GM19395 (cell line): ENCODE results near the gene IRF2BP2.

Source experiments
- ATAC-seq: cut with Tn5 transposase; IDR thresholded peaks from one replicate; pipeline ENCODE4 v1.9.1; 2021; ENCODE audit warnings: mild to moderate bottlenecking, moderate library complexity; ENCODE audit not compliant: unreplicated experiment

The IRF2BP2 gene

DNA sequence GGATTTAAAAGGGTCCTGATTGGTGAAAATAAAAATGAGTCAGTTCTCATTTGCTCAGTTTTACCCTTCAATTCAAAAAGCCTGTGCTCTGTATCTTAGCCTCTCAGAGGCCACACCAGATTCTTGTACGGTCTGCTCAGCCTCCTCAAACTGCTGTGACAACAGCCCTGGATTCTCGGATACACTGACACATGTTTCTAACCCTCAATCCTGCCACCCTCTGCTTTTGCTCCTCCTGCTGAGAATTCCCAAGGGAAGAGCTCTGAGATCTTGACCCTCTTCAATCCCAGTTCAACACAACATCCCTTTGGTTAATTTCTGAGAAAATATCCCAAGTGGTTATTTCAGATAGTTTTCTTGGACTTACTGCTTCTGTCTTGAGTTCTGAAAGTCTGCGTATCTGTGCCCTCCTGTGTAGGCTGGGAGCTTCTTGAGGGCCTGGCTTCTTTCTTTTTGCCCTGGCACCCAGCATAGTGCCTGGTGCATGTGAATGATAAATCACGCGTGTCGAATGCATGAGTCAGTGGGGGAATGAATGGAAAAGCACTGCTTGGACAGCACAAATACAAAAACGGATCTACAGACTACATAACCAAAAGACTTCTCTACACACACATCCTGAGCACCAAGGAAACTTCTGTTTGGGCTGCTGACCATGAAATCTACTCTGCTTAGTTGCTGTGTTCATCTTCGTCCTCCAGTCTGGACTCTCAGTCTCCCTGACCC lies 24.5 kb downstream of the IRF2BP2 start:
- ATAC-seq = no peak

DNA sequence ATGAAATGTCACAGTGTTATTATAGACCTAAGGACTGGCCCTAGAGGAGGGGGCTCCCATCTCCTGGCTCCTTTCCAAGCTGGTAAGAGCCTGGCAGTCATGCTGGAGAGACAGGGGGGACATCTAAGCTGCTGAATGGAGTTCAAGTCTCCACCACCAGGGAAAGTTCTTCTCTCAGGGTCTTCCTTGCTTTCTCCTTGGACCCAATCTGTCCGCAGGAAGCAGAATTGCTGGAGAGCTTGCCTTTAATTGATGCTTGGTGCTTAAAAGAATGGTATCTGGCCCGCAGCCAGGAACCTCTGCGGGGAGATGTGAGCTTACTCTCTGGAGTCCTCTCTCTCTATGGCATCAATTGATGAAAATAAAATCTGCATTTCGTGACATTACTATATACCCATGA lies 25.1 kb downstream of the IRF2BP2 start:
- ATAC-seq = no peak

DNA sequence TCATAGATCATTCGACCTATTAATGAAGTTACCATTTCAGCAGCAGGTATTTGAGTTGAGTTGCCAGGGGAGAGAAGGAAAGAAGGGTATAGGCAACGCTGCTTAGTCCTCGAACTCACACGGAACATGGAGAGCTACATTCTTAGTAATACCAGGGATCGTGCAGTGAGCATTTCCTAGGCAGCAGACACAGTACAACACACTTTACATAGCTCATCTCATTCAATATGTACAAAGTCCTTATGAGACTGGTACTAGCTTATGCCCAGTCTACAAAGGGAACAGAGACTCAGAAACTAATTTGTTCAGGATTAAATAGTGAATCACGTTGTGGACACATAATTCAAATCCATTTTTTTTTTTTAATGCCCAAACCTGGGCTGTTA lies 25.6 kb downstream of the IRF2BP2 start:
- ATAC-seq = no peak

DNA sequence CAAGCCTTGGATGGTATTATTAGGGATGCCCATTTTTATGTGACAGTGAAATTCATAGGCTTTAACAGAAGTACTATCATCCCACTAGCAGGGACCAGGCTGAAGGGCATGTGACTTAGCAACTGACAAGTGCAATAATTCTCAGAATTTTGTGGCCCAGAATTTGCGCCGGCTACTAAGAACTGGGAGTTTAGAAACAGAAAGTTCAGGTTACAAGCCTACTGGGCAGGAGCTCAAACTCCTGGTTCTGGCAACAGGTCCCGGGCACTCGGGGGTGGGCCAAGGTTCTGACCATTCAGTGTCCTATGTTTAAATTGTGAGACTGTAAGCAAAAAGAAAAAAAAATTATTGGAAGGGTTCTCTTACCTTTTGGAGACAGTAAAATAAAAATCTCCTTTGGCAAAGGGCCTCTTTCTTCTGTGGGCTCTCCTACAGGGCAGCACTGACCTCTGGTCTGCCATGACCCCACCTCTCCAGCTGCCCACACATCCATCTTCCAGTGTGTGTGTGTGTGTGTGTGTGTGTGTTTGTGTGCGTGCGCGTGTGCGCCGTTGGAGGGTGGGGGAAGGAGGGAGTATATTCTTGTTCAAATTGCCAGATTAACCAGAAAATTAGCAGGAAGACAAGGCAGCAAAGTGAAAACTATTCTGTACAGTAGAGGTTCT lies 26.1 kb downstream of the IRF2BP2 start:
- no peak for ATAC-seq

DNA sequence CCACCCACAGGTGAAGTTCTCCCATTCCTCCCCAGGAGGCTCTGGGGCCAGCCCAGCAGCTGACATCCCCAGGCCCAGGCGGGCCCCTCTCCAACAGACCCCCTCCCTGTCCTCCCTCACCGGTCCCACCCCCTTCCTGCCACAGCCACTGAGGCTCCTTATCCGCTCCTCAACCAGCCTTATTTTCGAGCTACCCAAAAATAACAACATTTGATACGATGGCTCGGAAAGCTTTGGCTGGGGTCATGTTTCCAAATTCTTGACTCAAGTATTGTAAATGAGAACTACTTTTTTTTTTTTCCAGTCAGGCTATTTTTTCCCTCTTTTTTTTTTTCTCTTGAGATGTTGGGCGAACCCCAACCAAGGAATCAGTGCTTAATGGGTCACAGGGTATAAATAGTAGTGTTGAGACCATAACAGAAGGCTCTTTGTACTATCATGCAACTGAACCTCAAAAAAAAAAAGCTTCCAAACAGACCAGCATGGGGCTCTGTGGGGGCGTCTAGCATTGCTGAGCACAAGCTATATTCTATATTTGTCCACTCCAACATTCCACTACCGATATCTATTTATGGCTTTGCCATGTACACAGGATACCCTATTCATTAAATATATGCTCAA lies 27.2 kb downstream of the IRF2BP2 start:
- no peak for ATAC-seq

DNA sequence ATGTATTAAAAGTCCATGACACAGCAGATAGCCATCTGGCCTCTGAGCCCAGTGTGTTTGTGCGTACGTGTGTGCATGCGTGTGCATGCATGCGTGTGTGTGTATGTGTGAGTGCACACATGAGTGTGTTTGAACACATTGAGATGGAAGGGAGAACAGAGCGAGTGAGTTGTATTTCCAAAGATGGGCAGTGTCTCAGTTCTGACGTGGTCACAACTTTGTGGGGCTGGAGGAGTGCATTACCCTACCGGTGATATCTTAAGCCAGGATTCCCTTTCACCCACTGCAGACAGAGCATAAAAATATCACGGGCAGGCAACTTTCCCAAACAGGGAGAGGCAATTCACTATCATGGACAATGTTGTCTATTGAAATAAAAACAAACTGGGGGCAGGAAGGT lies 27.8 kb downstream of the IRF2BP2 start:
- no peak for ATAC-seq

DNA sequence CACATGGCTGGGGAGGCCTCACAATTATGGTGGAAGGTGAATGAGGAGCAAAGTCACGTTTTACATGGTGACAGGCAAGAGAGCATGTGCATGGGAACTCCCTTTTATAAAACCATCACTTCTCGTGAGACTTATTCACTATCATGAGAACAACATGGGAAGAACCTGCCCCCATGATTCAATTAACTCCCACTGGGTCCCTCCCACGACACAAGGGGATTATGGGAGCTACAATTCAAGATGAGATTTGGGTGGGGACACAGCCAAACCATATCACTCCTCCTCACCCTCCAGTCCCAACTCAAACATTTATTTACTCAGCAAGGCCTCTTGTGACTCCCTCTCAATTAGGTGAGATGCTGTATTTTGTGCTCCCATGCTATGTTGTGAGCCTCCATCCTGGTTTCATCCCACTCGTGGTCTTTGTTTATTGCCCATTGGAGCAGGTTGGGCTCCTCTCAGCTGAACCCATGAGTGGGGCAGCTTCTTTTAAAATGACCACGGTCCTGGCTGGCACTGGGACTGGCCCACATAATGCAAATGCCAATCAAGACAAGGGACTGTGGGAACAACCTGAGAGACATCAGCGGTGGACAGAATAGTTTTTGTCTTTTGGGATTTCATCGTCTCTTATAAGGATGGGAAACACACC lies 28.8 kb downstream of the IRF2BP2 start:
- ATAC-seq = no peak

DNA sequence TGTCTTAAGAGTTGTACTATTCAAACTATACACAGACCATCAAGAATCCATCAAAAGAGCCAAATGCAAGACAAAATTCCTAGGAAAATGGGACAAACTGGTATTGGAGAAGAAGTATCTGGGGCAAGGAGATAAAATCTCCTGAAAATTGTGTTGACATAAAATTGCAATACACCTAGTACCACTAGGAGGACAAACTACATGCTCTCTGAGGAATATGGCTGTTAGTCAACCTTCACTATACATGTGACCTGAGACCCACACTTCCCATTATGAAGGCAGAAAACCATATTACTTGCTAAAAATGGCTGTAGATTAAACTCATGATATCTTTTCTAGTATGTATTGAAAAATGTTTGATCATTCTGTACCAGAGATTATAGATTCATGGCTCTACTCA lies 30.0 kb downstream of the IRF2BP2 start:
- ATAC-seq = no peak

DNA sequence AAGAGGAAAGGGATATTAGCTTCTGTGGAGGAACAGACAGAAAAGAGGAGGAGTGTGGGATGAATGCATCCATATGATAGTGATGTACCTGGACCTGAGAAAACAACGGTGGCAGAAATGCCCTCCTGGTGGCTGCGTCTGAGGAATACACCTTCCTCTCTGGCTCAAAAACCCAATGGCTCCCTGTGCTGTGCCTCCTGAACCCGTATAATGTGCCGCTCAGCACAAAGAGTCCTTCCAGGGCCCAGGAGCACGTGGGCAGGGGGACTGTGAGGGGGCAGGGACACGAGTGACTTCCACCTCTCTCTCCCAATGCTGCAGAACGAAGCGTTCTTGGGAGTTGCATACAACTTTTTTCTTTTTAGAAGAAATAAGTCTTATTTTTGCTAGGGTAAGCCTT lies 31.2 kb downstream of the IRF2BP2 start:
- ATAC-seq = no peak

DNA sequence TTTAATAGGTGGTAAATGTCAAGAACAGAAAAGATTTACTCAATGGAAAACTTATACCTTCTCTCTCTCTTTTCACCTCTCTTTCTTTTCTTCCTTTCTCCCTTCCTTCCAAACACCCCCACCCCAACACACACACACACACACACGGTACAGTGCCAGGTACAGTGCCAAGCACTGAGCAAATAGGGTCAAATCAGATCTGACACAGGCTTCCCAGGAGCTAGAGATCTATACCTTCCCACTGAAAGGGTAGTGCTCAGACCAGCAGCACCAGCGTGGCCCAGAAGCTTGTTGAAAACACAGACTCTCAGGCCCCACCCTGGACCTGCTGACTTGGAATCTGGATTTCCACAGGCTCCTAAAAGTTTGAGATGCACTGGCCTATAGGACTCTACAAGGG lies 31.9 kb downstream of the IRF2BP2 start:
- no peak for ATAC-seq

DNA sequence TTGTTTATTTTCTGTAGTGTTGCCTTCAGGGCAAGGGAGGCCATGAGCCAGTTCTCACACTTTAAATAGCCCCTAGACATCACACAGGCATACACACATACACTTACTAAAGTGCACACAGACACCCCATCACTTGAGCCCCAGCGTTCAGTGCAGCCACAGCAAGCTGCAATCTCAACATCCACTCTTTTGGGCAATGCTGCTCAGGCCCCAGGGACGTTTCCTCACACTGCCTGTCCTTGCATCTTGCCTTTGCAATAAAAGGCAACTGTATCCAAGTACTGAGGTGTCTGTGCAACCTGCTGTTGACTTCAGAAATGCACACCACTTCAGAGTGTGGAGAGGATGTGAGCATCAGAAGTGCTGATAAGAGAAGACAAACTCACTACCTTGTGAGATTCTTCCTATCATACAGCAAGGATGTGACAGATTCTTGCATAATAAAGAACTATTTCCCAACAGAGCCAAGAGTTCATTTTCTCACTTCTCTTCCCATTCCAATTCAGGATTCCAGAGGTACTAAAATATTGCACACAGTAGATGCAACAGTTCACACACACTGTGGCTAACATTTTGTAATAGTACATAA lies 36.2 kb downstream of the IRF2BP2 start:
- no peak for ATAC-seq

DNA sequence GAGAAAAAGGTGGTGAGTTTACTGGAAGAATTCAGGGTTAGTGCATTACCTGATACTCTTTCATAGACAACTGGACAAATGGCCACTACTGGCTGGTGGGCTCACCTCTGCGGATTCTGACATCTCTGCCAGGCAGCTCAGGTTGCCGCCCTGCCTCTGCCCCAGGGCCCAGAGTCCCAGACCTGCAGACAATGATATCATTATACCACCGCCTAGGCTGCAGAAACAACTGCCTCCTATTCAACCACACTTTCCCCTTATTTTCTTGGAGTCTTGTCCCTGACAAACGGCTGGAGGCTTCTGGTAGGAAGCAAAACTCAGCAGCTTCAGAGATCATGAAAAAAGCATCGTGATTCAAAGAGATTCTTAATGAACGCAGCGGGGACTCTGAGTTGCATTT lies 37.0 kb downstream of the IRF2BP2 start:
- no peak for ATAC-seq

DNA sequence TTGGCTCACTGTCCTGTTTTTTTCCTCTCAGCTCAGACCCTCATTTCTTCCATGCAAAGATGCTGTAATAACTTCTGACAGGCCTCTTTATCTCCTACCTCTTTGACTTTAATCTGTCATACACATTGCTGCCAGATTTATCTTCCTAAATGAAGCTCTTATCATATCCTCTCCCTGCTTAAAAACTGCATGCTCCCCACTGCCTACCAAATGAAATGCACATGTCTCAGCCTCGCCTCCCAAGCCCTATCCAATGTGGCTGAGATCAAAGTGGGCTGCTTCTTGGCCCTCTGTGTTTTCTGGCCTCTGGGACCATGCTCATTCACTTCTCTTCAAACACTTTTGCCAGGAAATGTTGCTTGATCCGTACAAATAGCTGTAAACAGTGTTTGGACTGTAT lies 38.3 kb downstream of the IRF2BP2 start:
- ATAC-seq = no peak

DNA sequence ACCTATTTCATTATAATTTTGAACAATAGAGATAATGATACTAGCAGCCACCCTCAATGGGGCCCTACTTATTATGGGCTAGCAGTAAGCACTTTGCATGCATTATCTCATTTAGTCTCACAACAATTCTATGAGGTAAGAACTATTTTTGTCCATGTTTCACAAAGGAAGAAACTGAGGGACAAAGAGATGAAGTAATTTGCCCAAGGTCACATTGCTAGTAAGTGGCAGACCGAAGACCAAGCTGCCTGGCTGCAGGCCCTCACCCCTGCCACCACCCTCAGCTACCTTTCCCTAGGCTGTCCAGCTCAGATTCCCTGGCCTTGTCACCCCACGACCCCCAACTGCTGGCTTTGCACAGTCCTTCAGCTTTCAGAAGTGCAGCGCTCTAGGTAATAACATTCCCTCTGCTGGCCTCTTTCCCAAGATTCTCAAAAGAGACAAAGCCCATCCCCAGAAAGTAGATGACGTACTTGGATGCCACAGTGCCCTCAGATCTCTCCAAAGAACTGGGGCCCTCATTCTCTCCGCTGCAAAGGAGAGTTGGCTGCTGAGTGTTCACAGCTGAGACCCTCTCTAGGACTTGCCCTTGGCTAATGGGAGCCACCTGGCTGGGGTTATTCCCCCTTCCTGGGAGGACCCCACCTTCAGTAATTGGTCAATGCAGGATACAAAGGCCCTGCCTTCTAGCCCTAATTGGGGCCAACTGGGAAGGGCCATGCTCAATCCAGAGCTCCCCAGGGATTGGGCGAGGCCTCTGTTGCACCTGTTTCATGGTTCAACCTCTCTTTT lies 39.5 kb downstream of the IRF2BP2 start:
- ATAC-seq = no peak

DNA sequence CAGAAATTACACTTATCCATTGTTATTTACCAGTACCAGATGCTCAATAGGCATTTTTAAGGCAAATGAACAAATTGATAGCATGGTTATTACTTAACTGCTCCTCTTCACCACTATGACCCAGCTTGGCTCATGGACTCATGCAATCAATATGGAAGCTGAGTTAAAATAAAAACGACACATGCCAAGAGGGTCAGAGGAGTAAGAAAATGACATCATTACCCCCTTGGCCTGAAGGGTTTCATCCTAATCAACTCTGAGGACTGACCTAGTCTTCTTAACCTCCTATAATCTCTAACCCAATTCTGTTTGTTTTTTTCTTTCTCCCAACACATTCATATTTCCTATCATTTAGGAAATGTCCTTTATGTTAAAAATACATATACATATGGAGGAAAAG lies 41.6 kb downstream of the IRF2BP2 start:
- ATAC-seq = no peak

DNA sequence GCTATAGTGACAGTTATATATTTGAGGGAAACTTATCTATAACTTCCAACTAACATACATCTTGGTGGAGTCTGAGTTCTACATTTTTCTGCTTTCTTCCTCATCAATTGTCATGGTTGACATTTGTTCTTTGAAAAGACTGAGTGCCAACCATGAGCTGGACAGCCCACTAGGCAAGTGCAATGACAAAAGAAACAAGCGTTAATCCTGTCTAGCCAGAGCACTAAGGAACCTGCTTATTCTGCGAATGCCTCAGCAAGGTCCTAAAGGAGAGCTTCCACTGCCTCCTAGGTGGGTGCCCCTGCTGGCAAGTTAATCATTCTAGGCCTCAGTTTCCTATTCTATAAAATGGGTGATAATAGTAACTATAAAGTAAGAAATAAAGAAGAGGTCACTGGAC lies 44.8 kb downstream of the IRF2BP2 start:
- ATAC-seq = no peak

DNA sequence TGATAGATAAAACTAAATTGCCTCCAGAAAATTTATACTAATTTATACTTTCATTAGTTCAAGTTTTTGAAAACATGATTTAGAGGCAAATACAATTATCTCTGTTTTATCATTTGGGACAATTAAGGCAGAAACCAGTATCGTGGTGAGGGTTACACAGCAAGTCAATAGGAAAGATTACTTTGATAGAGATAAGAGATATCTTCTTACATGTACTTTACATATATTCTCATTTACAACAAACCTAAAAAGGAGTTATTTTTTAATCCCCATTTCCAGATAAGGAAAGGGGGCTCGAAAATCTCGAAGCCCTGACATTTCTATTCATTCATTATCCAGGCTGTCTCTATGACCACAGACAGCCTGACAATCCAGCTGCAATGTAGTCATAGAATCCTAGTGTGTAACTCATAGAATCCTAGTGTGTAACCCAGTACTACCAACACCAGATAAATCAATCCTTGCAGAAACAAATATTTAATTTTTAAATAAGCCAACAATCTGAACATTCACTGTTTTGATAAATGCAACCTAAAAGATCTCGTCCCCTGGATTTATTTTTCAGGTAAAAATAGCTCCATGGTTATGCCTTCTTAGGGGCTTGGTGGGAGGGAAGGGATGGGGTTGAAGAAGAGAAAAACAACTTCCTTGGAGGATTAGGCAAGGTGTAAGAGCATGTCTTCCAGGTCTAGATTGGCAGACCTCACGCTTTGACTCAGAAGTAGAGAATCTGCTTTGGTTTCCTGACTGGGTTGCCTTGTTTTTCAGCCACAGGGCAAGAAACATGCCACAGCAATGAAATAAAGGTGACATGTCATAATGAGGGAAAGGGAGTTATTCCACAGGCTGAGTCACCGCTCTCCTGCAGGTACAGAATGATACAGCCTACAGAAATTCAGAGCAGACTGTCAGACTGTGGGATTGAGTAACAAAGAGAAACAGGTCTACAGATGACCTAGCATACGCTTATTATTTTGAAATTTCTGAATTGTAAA lies 45.6 kb downstream of the IRF2BP2 start:
- ATAC-seq = no peak

DNA sequence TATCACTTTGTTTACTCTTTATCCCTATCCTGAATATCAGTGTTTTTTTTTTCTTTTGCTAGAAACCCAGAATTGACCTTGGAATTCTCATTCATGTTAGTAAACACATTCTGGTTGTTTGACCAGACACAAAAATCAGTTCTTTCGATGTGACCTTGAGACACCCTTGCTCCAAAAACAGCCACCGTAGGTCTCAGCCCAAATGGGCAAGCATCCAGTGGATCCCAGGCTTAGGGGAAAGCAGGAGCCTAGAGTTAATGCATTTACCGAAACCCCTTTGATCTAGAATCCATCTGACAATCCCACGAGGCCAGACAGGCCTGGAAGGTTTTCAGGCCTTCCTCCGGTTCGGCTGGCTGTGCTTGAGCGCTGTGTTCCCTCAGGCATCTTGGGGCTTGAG lies 47.6 kb downstream of the IRF2BP2 start:
- no peak for ATAC-seq

DNA sequence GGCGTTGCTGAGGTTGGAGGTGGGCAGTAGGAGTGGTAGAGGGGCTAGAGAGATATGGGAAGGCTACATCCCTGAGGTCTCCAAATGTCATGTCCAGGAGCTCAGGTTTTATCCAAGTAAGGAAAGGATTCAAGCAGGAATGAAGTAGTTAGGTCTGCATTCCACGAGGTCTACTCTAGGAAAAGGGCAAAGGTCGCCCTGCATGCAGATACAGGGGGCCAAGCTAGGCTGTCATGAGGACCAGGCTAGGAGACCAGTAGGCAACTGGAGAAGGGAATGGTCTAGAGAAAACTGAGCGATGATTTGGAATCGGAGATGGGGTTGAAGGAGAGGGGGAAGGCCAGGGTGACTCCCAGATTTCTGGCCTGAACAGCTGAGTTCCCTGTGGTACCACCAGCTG lies 48.7 kb downstream of the IRF2BP2 start:
- no peak for ATAC-seq
